ENCODE results near the gene P3H4.

GRCh38 chr17:41816637-41817320 is 5.0 kb upstream of the P3H4 start:
- TF ChIP-seq CTCF (IDR thresholded peaks at IDR 0.05; ENCODE audit: low read depth, low read length) (no peak), EZH2phosphoT487 (IDR thresholded peaks at IDR 0.05; ENCODE audit: low read depth) (no peak)

All from OCI-LY3 (cell line).